ENCODE results near the gene FIBP.
"Not testable (repeated sequence)": the region's sequence is repeated elsewhere in the genome, so short reads cannot be mapped to it uniquely, and the experiment has no call there.

The FIBP gene

DNA sequence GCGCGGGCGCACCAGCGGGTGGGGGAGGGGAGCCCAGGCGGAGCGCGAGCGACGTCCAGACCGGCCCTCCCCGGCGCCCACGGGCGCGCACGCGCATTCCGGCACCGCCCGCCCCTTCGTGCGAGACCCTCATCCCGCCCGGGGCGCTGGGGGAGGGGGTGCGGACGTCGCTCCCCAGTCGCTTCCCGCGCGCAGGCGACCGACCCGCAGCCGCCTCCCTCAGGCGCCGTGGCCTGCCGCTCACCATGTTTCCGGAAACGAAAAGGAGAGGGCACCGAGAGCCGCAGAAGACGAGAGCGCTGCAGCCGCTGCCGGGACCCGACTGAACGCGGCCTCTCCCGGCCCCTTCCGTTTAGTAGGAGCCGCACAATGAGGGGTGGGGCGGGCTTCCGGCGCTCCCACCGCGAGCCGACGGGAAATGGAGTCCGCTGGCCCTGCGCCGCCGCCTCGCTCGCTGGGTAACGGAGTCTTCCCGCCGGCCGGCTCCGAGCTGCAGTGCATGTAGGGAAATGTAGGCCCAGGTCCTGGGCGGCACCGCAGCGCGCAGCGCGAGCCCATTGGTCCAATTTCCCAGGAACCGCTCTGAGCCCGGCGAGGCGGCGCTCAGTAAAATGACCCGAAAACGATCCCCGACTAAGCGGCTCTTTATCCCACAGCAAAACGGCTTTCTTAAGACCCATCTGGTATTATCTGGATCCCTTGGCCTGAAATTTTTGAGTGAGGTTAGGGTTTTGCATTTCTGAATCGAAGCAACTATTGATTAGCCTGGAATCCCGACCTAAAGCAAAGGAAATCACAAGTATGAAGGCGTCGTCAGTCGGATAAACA lies 30.2 kb downstream of the FIBP start, which contains the start of gene CFL1:
CFL1 (minus strand) TSS at position 328 of the 828 bp plus-strand sequence; CDS start at position 247, 81 bp downstream.
- DNase-seq: peak; percentile 89

DNA sequence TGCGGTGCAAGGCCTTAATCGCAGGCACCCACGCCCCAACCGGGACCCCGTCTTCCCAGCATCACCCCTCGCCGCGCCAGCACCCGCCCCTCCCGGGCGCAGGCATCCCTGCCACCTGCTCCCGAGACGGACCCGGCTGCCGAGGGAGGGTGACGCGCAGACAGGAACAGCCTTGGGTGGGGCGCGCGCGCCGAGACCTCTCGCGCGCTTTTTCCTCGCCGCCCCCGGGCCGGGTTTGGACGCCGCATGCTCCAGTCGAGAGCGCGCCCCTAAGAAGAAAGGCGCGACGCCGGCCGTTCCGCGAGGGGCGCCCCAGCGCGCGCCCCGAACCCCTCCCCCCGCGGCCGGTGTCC lies 30.8 kb downstream of the FIBP start:
- DNase-seq: peak; percentile 50

DNA sequence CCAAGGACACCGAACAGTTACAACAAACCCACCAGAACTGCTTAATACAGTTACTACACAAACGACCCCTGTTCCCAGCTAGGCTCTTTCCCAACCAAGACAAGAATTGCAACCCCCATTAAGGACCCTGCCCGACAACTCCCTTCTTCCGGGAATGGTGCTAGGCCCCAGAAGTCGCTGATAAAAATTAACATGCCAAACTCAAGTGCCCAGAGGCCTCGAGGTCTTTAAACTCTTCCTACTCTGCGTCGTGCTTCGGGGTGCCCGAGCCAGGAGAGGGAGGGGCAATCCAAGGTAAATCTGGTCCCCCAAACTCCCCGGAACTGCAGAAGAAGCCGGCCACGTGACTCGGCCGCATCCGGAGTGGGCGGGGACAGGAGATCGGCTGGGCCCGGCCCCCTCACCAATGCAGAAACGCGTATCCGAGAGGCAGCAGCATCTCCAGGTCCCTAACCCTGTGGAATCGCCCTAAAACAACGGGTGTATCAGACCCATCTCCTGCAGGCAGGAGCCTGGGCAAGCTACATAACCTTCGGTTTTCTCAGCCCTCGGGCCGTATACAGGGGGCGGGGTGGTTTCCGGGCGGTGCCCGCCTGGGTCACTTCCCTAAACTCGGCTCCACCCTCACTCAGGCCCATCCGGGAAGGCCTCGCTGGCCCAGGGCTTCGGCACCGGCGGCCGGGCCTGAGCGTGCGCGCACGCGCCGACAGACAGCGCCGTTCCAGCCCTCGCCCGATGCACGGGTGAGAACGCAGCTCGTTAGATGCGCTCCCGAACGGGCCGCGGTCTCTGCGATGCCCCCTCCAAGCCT lies 31.4 kb downstream of the FIBP start:
- peak; percentile 73 for DNase-seq

DNA sequence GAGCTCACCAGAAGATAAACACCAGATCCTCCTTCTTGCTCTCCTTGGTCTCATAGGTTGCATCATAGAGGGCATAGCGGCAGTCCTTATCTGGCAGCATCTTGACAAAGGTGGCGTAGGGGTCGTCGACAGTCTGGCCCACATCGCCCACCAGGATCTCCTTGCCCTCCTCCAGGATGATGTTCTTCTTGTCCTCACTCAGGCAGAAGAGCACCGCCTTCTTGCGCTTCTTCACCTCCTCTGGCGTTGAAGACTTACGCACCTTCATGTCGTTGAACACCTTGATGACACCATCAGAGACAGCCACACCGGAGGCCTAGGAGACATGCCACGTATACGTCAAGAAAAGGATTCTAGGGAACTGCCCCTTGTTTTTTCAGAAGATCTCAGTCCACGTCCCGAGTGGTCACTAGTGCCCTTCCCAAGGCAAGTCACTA lies 32.3 kb downstream of the FIBP start:
- DNase-seq: no peak

DNA sequence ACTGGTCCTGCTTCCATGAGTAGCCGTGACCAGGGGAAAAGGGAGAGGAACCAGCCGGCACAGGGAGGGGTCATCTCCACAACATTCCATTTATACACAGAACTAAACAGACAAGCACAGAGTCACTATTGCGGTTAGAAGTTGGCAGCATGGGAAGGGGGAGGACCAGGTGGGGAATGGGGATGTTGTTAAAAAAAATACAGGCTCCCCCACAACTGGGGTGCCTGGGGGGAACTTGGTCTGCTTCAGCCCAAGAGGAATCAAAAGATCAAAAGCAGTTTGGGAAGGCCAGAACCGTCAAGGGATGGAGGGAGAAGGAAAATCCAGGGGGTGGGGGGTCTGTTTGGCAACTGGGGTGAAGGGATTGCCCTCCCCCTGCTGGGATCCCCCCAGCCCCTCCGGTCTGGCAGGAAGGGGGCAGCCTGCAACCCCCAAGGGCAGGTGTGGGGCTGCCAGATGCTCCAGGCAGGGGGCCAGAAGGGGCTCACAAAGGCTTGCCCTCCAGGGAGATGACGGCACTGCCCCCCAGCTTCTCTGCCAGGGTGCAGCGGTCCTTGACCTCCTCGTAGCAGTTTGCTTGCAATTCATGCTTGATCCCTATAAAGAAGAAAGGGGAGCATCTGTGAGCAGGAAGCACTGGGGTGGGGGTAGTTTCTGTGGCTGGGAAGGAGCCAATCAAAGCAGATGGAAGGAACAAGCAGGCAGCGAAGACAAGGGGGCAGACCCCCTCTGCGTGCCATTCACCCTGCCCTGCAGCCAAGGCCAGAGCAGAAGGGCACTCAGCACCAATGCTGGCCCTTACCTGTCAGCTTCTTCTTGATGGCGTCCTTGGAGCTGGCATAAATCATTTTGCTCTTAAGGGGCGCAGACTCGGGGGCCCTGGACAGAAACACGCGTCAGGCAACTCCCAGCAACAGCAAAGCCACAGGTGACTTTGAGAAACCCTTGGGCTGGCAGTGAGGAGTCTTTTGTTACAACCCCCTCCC lies 33.1 kb downstream of the FIBP start:
- no peak for DNase-seq

DNA sequence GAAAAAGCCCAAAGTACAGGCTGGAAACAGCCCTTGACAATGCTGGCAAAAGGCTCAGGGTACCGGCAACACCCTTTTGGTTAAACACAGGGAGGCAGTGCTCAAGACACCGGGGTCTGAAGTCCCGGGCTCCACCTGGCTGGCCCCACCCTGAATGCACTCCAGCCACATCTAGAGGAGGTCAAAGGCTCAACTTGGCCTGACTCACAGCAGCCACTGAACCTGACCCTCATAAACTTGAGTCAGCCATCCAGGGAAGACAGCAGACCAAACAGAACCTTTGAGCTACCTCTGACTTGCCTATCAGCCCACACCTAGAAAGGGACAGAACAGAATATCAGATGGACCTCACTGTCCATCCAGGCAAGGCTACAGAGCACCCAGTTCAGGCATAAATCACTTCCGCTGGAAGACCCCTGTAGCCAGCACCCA lies 34.1 kb downstream of the FIBP start:
- DNase-seq: no peak

DNA sequence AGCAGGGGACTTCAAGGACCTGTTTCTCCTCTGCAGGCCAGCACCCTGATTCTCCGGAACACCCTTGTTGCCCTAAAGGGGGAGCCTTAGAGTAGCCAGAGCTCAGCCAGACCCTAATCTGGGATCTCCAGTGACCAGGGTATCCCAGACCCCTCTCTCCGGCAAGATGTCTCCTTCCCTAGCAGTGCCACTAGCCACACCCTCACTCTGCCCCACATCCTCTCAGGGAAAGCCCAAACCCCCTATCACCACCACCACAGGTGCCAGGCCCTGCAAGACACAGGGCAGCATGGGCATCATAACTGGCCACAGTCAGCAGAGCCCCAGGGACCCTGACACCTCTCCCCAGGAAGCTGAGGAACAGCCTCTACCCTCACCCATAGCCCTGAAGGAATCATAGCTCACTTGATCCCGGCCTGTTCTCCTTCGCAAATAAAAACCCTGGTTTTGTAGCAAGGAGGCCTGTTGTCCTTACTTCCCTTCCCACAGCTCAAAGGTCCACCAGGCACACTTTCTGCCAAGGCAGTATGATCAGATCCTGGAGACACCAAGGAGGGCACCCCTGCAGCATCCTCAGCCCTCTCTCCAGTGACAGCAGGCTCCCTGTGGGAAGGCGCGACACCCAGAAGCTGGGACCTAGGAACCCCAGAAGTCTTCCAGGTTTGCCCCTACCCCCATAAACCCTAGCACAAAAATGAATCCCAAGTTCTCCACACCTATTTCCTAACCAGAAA lies 34.9 kb downstream of the FIBP start:
- no peak for DNase-seq

DNA sequence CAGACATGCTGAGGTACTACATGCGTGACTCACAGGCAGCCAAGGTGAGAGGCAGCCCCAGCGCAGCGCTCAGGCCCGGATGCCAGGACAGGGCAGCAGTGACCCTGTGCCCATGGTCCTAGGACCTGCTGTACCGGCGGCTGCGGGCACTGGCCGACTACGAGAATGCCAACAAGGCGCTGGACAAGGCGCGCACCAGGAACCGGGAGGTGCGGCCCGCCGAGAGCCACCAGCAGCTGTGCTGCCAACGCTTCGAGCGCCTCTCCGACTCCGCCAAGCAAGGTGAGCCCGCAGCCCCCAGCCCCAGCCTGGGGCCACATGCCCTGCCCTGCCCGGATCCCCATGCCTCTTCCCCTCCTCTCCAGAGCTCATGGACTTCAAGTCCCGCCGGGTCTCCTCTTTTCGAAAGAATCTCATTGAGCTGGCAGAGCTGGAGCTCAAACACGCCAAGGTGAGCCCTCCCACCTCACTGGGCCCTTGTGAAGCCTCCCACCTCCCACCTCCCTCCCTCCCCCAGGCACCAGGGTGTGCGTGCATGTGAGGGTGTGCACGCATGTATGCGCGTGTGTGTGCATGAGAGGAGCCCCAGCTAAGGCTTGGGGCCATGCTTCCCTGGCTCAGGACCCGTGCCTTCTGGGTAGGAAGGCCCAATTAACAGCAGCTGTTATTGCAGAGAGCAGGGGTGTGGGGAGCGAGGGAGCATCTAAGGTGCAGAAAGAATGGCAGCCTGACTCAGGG lies 35.6 kb downstream of the FIBP start:
- no peak for DNase-seq

DNA sequence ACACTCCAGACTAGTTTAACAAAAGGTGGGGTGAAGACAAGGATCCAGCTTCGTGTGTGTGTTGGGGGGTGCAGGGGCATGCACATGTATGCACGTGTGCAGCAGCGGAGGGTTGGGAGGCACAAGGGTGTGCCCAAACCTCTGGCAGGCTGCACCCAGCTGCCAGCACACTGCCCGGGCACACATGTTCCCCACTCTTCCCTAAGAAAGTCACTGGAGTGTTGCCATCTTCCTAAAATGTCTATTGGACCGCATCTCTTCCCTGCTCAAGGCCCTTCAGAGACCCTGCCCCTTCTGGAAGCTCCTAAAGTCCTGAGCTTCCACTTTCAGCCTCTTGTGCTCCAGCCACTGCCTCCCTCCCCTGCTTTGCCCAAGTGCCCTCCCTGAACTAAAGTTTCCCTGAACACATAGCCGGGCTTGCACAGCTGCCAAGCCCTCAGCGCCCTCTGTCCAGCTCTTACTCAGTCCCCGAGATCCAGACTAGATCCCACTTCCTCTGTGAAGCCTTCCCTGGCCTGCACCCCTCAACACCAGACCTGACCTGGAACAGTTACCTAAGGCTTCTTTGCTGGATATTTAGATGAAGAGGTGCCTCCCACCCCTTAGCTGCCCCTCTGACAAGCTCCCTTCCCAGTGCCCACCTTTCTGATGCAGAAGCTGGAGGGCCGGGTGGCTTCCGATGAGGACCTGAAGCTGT lies 36.3 kb downstream of the FIBP start:
- DNase-seq: no peak

DNA sequence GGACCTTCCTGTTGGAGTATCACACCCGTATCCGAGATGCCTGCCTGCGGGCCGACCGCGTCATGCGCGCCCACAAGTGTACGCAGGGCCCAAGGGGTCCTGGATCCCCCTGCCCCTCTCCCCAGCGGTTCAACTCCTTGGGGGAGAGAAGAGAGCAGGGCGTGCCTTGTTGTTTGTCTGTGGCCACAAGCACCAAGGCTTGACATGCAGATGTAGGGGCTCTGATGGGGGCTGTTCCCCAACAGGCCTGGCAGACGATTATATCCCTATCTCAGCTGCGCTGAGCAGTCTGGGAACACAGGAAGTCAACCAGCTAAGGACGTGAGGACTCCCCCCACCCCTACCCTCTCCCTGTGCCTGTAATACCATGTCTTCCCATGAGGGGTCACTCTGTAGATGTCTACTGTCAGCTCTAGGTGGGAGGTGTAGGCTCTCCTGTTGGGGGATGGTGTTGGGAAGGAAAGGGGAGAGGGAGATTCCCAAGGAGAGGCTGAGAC lies 37.1 kb downstream of the FIBP start:
- no peak for DNase-seq

DNA sequence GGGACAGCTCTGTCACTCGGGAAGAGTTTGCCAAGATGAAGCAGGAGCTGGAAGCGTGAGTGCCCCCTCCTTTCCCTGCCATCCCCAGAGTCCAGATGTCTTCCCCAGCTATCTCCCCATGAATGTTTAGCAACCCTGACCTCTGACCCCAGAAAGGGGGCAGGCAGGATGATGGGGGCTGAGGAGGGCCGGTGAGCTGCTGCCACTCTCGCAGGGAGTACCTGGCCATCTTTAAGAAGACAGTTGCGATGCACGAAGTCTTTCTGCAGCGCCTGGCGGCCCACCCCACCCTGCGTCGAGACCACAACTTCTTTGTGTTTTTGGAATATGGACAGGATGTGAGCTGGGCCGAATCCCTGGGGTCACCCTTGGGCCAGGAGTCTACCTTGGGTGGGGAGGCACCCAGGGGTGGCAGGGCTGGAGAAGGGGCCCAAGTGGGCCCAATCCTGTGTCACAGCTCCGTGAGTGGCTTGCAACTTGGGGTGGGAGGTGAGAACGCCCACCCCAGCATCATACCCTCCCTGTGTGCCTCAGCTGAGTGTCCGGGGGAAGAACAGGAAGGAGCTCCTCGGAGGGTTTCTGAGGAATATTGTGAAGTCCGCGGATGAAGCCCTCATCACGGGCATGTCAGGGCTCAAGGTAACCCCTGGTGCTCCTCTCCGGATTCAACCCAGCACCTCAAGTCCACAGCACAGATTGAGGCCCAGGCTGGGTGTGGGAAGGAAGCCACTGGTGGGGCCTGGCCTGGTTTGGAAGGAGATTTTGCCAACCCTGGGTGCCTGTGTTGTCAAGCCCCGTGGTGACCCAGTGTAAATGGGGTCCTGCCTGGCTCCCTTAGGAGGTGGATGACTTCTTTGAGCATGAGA lies 37.8 kb downstream of the FIBP start:
- DNase-seq: no peak

DNA sequence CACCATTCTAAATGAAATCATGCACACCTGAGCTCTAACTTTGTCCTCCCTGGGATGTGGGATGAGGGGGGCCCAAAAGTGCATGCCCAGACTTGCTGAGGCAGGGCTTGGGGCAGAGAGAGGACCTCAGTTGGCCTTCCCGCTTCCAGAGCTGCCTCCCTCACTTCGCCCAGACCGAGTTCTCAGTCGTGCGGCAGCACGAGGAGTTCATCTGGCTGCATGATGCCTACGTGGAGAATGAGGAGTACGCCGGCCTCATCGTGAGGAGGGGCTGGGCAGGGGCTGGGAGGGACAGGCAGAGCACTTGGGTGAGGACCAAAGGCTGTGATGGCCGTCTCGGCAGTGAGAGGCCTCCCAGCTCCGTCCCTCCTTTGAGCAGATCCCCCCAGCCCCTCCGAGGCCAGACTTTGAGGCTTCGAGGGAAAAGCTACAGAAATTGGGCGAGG lies 38.5 kb downstream of the FIBP start:
- DNase-seq: no peak

DNA sequence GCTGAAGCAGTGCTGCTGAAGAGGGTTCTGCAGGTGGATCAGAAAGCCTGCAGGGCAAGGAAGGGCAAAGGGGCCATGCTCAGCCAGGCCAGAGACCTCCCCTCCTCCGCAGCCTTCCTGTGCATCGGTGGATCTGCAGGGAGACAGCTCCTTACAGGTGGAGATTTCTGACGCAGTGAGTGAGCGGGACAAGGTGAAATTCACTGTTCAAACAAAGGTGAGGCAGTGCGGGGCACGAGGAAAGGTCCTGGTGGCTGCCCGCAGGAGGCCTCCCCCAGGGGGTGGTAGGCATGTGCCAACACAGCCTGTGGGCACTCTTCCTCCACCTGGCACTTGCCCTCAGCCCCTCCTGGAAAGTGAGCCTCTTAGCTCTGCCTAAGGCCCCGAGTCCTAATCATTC lies 38.9 kb downstream of the FIBP start:
- no peak for DNase-seq

DNA sequence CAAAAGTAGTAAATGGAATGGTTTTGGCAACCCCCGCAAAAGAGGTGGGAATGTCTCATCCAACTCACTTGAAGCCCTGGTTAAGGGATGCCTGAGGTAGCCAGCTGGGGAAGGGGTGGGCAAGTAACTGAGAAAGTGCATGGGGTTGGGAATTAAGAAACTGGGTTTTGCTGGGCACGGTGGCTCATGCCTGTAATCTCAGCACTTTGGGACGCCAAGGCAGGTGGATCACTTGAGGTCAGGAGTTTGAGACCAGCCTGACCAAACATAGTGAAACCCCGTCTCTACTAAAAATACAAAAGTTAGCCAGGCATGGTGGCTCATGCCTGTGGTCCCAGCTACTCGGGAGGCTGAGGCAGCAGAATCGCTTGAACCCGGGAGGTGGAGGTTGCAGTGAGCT lies 39.6 kb downstream of the FIBP start:
- not testable (repeated sequence) for DNase-seq

DNA sequence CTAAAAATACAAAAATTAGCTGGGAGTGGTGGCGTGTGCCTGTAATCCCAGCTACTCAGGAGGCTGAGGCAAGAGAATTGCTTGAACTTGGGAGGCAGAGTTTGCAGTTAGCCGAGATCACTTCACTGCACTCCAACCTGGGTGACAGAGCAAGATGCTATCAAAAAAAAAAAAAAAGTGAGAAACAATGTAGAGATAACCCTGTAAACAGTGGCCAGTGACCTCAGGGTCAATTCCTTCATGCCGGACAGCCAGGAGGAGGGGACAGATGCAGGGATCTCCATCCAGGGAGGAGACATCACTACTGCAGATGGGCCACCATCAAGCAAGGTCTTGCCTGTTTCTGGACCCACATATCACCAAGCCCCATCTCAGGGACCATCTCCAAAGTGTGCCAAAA lies 40.5 kb downstream of the FIBP start:
- DNase-seq: no peak

DNA sequence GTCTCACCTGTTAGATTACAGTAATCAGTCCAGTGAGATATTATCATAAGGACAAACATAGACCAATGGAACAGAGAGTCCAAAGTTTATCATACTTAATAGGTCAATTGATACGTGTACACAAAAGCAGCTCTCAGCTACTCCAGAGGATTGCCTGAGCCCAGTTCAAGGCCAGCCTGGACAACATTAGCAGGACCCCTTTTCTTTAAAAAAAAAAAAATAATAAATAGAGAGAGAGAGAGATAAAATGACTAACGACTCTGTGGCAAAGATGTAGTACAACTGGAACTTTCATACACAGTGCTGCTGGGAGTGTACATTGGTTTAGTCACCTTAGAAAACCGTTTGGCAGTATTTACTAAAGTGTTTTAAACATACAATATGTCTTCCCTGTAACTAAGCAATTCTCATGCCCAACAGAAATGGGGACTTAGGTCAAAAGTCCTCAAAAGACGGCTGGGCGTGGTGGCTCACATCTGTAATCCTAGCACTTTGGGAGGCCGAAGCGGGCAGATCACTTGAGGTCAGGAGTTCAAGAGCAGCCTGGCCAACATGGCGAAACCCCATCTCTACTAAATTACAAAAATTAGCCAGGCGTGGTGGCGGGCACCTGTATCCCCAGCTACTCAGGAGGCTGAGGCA lies 43.9 kb downstream of the FIBP start:
- no peak for DNase-seq

DNA sequence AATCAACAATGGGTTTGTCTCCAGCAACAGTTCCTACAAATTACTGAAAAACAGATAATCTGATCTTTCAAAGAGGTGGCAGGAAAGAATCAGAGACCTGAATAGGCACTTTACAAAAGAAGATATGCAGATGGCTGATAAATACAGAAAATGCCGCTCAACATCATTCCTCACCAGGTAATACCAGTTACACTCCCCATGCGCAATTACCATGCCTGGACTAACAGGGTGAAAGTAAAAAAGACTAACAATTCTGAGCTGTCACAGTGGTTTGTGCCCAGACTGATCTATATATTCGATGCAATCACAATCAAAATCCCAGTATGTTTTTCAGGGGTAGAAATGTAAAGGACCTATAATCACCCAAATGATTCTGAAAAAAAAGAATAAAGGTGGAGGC lies 44.5 kb downstream of the FIBP start:
- no peak for DNase-seq

DNA sequence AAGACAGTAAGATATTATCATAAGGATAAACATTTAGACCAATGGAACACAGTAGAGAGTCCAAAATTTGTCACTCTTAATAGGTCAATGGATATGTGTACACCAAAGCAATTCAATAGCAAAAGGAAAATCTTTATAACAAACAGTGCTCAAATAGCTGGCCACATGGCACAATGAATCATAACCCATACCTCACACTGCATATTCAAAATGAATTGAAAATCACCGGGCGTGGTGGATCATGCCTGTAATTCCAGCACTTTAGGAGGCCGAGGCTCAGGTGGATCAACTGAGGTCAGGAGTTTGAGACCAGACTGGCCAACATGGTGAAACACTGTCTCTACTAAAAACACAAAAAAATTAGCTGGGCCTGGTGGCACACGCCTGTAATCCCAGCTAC lies 46.1 kb downstream of the FIBP start:
- no peak for DNase-seq

DNA sequence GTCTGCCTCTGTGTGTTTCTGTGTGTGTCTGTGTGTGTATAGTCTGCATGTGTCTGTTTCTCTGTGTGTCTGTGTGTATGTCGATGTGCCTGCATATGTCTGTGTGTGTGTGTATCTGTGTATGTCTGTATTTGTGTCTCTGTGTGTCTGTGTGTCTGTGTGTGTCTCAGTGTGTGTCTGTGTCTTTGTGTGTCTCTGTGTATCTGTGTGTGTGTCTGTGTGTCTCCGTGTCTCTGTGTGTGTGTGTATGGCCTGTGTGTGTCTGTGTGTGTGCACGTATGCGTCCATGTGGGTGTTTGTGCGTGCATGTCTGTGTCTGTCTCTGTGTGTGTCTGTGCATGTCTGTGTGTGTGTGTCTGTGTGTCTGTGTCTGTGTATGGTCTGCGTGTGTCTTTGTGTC lies 54.1 kb downstream of the FIBP start:
- DNase-seq: no peak
